SU-DHL-6 (cell line): ENCODE measurements around the gene UBE2D2.

Experiments used
- H2AFZ ChIP-seq: fragments of 200-600 bp; sonication (generic); 2 replicates; pipeline ENCODE4 v1.6.1; 2014; ENCODE audit warnings: low read depth, mild to moderate bottlenecking, moderate library complexity, mixed read lengths, antibody characterized with exemption, low read length; ENCODE audit not compliant: severe bottlenecking
- H3F3A ChIP-seq: fragments of 200-600 bp; shearing (Covaris generic); 2 replicates; pipeline ENCODE4 v1.6.0; 2016; ENCODE audit warnings: antibody characterized with exemption, mild to moderate bottlenecking; ENCODE audit not compliant: insufficient read depth
- H3K27ac ChIP-seq: fragments of 200-600 bp; sonication (generic); 2 replicates; pipeline ENCODE4 v1.5.1; 2016; ENCODE audit warnings: low read depth, mild to moderate bottlenecking, low read length, moderate library complexity, mixed read lengths
- H3K27me3 ChIP-seq: fragments of 200-600 bp; sonication (generic), shearing (Covaris generic); 2 replicates; pipeline ENCODE4 v1.6.0; 2014; ENCODE audit warnings: mild to moderate bottlenecking, low read length
- H3K36me3 ChIP-seq: fragments of 200-600 bp; sonication (generic); 2 replicates; pipeline ENCODE4 v1.6.1; 2014; ENCODE audit warnings: mild to moderate bottlenecking, low read length, mixed read lengths
- H3K4me2 ChIP-seq: fragments of 300-600, 200-600 bp; shearing (Covaris generic), sonication (generic); 2 replicates; pipeline ENCODE4 v1.6.0; 2014; ENCODE audit warnings: low read length, low read depth, mild to moderate bottlenecking; ENCODE audit not compliant: poor library complexity, severe bottlenecking
- H3K4me3 ChIP-seq: fragments of 200-600 bp; sonication (generic); 2 replicates; pipeline ENCODE4 v1.5.1; 2014; ENCODE audit warnings: antibody characterized with exemption, low read length, mild to moderate bottlenecking, mixed read lengths; ENCODE audit not compliant: insufficient read depth, poor library complexity, severe bottlenecking
- H3K79me2 ChIP-seq: fragments of 200-600 bp; sonication (generic); 2 replicates; pipeline ENCODE4 v1.6.1; 2014; ENCODE audit warnings: mild to moderate bottlenecking, low read length, moderate library complexity; ENCODE audit not compliant: insufficient read depth
- H3K9ac ChIP-seq: fragments of 200-600 bp; sonication (generic); 2 replicates; pipeline ENCODE4 v1.7.0; 2014; ENCODE audit warnings: mild to moderate bottlenecking, low read length
- H3K9me2 ChIP-seq: fragments of 200-600 bp; sonication (generic); replicated peaks from 2 replicates; pipeline ENCODE4 v1.6.1; 2014; ENCODE audit warnings: low read length; ENCODE audit not compliant: insufficient read depth
- H3K9me3 ChIP-seq: fragments of 200-600 bp; sonication (generic); 2 replicates; pipeline ENCODE4 v1.6.1; 2014; ENCODE audit warnings: low read length, mixed read lengths; ENCODE audit not compliant: insufficient read depth
- H4K20me1 ChIP-seq: fragments of 200-600 bp; sonication (generic); 2 replicates; pipeline ENCODE4 v1.6.1; 2014; ENCODE audit warnings: low read depth, mild to moderate bottlenecking, antibody characterized with exemption, low read length, moderate library complexity, mixed read lengths
- EZH2phosphoT487 ChIP-seq: fragments of 200-600 bp; sonication (generic), shearing (Covaris generic); conservative IDR thresholded peaks from 2 replicates; pipeline ENCODE4 v1.6.1; 2018; ENCODE audit warnings: mild to moderate bottlenecking, antibody characterized with exemption, low read length, moderate library complexity, mixed read lengths
- TF ChIP-seq, protein P1 (sequence below): fragments of 200-600 bp; sonication (generic); IDR thresholded peaks from one replicate; pipeline ENCODE4 v1.5.1; 2017; ENCODE audit warnings: antibody characterized with exemption, mild to moderate bottlenecking, low read length, moderate library complexity; ENCODE audit not compliant: insufficient read depth, poor library complexity, severe bottlenecking

The UBE2D2 gene

GRCh38 chr5:139653616-139654015, 92.5 kb downstream of the UBE2D2 start:
- H3K79me2 ChIP-seq: peaks cover 100% of the 10 kb centered on the region
- no peak overlapping the region for H2AFZ ChIP-seq
- peak overlapping the region; percentile 88 for H3K4me2 ChIP-seq
- peak overlapping the region; percentile 93 for H3K27ac ChIP-seq
- peaks cover 5% of the 10 kb centered on the region; the same call in 1 of the 2 replicates for H4K20me1 ChIP-seq
- peaks cover 26% of the 10 kb centered on the region for H3F3A ChIP-seq
- no peaks in the 10 kb centered on the region for H3K9me2 ChIP-seq
- H3K36me3 ChIP-seq: no peaks in the 10 kb centered on the region
- TF ChIP-seq, protein P1, sequence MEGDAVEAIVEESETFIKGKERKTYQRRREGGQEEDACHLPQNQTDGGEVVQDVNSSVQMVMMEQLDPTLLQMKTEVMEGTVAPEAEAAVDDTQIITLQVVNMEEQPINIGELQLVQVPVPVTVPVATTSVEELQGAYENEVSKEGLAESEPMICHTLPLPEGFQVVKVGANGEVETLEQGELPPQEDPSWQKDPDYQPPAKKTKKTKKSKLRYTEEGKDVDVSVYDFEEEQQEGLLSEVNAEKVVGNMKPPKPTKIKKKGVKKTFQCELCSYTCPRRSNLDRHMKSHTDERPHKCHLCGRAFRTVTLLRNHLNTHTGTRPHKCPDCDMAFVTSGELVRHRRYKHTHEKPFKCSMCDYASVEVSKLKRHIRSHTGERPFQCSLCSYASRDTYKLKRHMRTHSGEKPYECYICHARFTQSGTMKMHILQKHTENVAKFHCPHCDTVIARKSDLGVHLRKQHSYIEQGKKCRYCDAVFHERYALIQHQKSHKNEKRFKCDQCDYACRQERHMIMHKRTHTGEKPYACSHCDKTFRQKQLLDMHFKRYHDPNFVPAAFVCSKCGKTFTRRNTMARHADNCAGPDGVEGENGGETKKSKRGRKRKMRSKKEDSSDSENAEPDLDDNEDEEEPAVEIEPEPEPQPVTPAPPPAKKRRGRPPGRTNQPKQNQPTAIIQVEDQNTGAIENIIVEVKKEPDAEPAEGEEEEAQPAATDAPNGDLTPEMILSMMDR: no peak
- no peak for TF ChIP-seq EZH2phosphoT487
- H3K4me3 ChIP-seq: no peak overlapping the region
- H3K27me3 ChIP-seq: no peaks in the 10 kb centered on the region
- H3K9ac ChIP-seq: peak overlapping the region; percentile 29
- no peaks in the 10 kb centered on the region for H3K9me3 ChIP-seq

GRCh38 chr5:139654464-139654863, 93.3 kb downstream of the UBE2D2 start:
- peak overlapping the region; percentile 88 for H3K4me2 ChIP-seq
- TF ChIP-seq EZH2phosphoT487: no peak
- TF ChIP-seq, protein P1: no peak
- H3K4me3 ChIP-seq: no peak overlapping the region
- peak overlapping the region; percentile 29; the same call in 1 of the 2 replicates for H3K9ac ChIP-seq
- peaks cover 100% of the 10 kb centered on the region for H3K79me2 ChIP-seq
- no peaks in the 10 kb centered on the region for H3K9me2 ChIP-seq
- no peaks in the 10 kb centered on the region for H3K9me3 ChIP-seq
- peaks cover 5% of the 10 kb centered on the region; the same call in 1 of the 2 replicates for H4K20me1 ChIP-seq
- H3F3A ChIP-seq: peaks cover 26% of the 10 kb centered on the region
- H3K27me3 ChIP-seq: no peaks in the 10 kb centered on the region
- no peak overlapping the region for H2AFZ ChIP-seq
- peak overlapping the region; percentile 93 for H3K27ac ChIP-seq
- H3K36me3 ChIP-seq: no peaks in the 10 kb centered on the region

DNA sequence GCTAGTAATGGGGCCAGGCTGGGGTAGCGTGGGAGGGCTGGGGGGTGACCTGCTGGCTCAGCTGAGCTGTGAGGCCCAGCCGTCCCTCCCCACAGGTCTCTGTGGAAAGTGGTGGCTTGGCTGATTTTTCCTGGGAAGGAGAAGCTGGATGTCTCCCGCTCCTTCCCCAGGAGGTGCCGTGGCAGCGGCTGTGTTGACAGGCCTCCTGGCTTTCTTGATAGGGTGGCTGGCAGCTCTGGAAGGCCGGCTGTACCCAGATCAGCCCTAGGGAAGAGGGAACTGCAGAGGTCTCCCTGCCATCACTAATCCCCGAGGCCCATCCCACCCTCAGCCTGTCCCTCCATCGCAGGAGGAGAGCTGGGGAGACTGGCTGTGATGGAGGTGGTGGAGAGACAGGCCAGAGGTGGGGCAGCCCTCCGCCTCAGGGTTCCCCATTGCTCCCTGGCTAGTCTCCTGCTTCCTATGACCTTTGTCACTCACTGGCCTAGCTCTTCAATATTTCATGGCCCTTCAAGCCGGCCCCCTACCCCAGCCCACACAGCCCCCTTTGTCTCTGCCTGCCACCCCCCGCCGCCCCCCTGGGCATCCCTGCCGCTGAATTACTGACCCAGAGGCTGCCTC, 93.8 kb downstream of the UBE2D2 start:
- H3K9ac ChIP-seq: no peak overlapping the region; the same call in 1 of the 2 replicates
- H4K20me1 ChIP-seq: peaks cover 5% of the 10 kb centered on the region; the same call in 1 of the 2 replicates
- peak overlapping the region; percentile 93 for H3K27ac ChIP-seq
- H2AFZ ChIP-seq: no peak overlapping the region
- H3K36me3 ChIP-seq: no peaks in the 10 kb centered on the region
- TF ChIP-seq EZH2phosphoT487: no peak
- no peak overlapping the region for H3K4me3 ChIP-seq
- H3K9me2 ChIP-seq: no peaks in the 10 kb centered on the region
- peaks cover 26% of the 10 kb centered on the region for H3F3A ChIP-seq
- H3K4me2 ChIP-seq: peak overlapping the region; percentile 88
- H3K79me2 ChIP-seq: peaks cover 100% of the 10 kb centered on the region
- H3K9me3 ChIP-seq: no peaks in the 10 kb centered on the region
- H3K27me3 ChIP-seq: no peaks in the 10 kb centered on the region

- peaks cover 5% of the 10 kb centered on the region; the same call in 1 of the 2 replicates for H4K20me1 ChIP-seq
- no peak overlapping the region for H2AFZ ChIP-seq
- peaks cover 22% of the 10 kb centered on the region for H3F3A ChIP-seq
- H3K9me3 ChIP-seq: no peaks in the 10 kb centered on the region
- no peaks in the 10 kb centered on the region for H3K9me2 ChIP-seq
- H3K27me3 ChIP-seq: no peaks in the 10 kb centered on the region
- H3K27ac ChIP-seq: no peak overlapping the region
- H3K9ac ChIP-seq: no peak overlapping the region
- H3K4me2 ChIP-seq: no peak overlapping the region
- H3K79me2 ChIP-seq: peaks cover 98% of the 10 kb centered on the region
- H3K36me3 ChIP-seq: no peaks in the 10 kb centered on the region
- TF ChIP-seq, protein P1: no peak
- no peak for TF ChIP-seq EZH2phosphoT487
- no peak overlapping the region for H3K4me3 ChIP-seq
These were observed 94.7 kb downstream of the UBE2D2 start for GRCh38 chr5:139655727-139656271.
